Measurements from ENCODE around the gene SRXN1. TPM values are rescaled to one million over a fixed set of nuclear protein-coding genes. Genes with fewer than 3 reads are reported as not detected.

Gene SRXN1
- polyA plus RNA-seq, 1 donor from 2014 or later, result 6.9 TPM

GRCh38 chr20:675033-675452 is 22.0 kb upstream of the SRXN1 start:
- Histone ChIP-seq H3K36me3 (ENCODE audit: insufficient read depth, low read length) (no peaks in the 10 kb centered on the region), H3K27me3 (ENCODE audit: insufficient read depth, low read depth, low read length) (no peaks in the 10 kb centered on the region), H4K20me1 (ENCODE audit: insufficient read depth) (peaks cover 13% of the 10 kb centered on the region), H2AFZ (ENCODE audit: low read depth, low read length) (no peak overlapping the region), H3F3A (ENCODE audit: insufficient read depth, low read length, poor library complexity, severe bottlenecking) (no peaks in the 10 kb centered on the region), H3K9me3 (ENCODE audit: low read length) (no peaks in the 10 kb centered on the region), H3K9me2 (ENCODE audit: insufficient read depth, low read length) (no peaks in the 10 kb centered on the region), H3K79me2 (replicated peaks; ENCODE audit: insufficient read depth, low read length) (peaks cover 70% of the 10 kb centered on the region), H3K9ac (ENCODE audit: low read length) (peak overlapping the region; percentile 99), H3K27ac (ENCODE audit: low read length) (peak overlapping the region; percentile 99), H3K4me3 (ENCODE audit: low read length) (peak overlapping the region; percentile 98), H3K4me2 (ENCODE audit: low read length) (peak overlapping the region; percentile 96)
- TF ChIP-seq RAD21 (conservative IDR thresholded peaks at IDR 0.05) (no peak), CTCF (IDR thresholded peaks at IDR 0.05; ENCODE audit: poor library complexity, severe bottlenecking) (no peak), SMC3 (conservative IDR thresholded peaks at IDR 0.05; ENCODE audit: poor library complexity) (no peak), EZH2 (IDR thresholded peaks at IDR 0.05; ENCODE audit: borderline replicate concordance, insufficient read depth, low read length, poor library complexity, severe bottlenecking) (no peak), EP300 (conservative IDR thresholded peaks at IDR 0.05; ENCODE audit: poor library complexity, severe bottlenecking) (no peak), REST (IDR thresholded peaks at IDR 0.05; ENCODE audit: borderline replicate concordance) (no peak), MXI1 (conservative IDR thresholded peaks at IDR 0.05; ENCODE audit: poor library complexity, severe bottlenecking) (no peak), POLR2AphosphoS5 (IDR thresholded peaks at IDR 0.05) (no peak), TAF1 (IDR thresholded peaks at IDR 0.05; ENCODE audit: low read depth) (no peak)

GRCh38 chr20:673603-674001 is 20.6 kb upstream of the SRXN1 start:
- peak overlapping the region; percentile 99 for H3K27ac ChIP-seq (ENCODE audit: low read length)
- no peaks in the 10 kb centered on the region for H3K36me3 ChIP-seq (ENCODE audit: insufficient read depth, low read length)
- peak overlapping the region; percentile 98 for H3K4me3 ChIP-seq (ENCODE audit: low read length)
- H3F3A ChIP-seq (ENCODE audit: insufficient read depth, low read length, poor library complexity, severe bottlenecking), result no peaks in the 10 kb centered on the region
- TF ChIP-seq CTCF (IDR thresholded peaks at IDR 0.05; ENCODE audit: poor library complexity, severe bottlenecking) (no peak), SMC3 (conservative IDR thresholded peaks at IDR 0.05; ENCODE audit: poor library complexity) (no peak), EZH2 (IDR thresholded peaks at IDR 0.05; ENCODE audit: borderline replicate concordance, insufficient read depth, low read length, poor library complexity, severe bottlenecking) (no peak), TAF1 (IDR thresholded peaks at IDR 0.05; ENCODE audit: low read depth) (no peak), REST (IDR thresholded peaks at IDR 0.05; ENCODE audit: borderline replicate concordance) (no peak), POLR2AphosphoS5 (IDR thresholded peaks at IDR 0.05) (no peak)
- H4K20me1 ChIP-seq (ENCODE audit: insufficient read depth), result peaks cover 24% of the 10 kb centered on the region
- no peak overlapping the region for H2AFZ ChIP-seq (ENCODE audit: low read depth, low read length)
- peak overlapping the region; percentile 99 for H3K9ac ChIP-seq (ENCODE audit: low read length)
- H3K79me2 ChIP-seq (replicated peaks; ENCODE audit: insufficient read depth, low read length), result peaks cover 74% of the 10 kb centered on the region
- no peaks in the 10 kb centered on the region for H3K27me3 ChIP-seq (ENCODE audit: insufficient read depth, low read depth, low read length)
- no peaks in the 10 kb centered on the region for H3K9me3 ChIP-seq (ENCODE audit: low read length)
- peak overlapping the region; percentile 96 for H3K4me2 ChIP-seq (ENCODE audit: low read length)
- H3K9me2 ChIP-seq (ENCODE audit: insufficient read depth, low read length), result no peaks in the 10 kb centered on the region
